Thyroid gland (tissue), 4 donors: ENCODE data around the gene KLHDC8A. TPM values are rescaled to one million over a fixed set of nuclear protein-coding genes. Genes with fewer than 3 reads are reported as not detected.

Experiments used
- DNase-seq, 2 donors: peaks; one replicate each; pipeline ENCODE4 v3.0.0-alpha.2; 2019
- H3K27ac ChIP-seq, 3 donors: fragments of 200-600 bp; sonication (generic); 1 replicate in 2 of 3; 2 replicates in 1 of 3; pipeline ENCODE4 v1.5.1; 2016 to 2019; ENCODE audit warnings: mild to moderate bottlenecking in 1 of 3, moderate library complexity in 1 of 3
- H3K27me3 ChIP-seq: fragments of 200-600 bp; sonication (generic); one replicate; pipeline ENCODE4 v1.5.1; 2019
- H3K36me3 ChIP-seq, 2 donors: fragments of 200-600 bp; sonication (generic); one replicate each; pipeline ENCODE4 v1.5.1; 2016 to 2019
- H3K4me1 ChIP-seq, 2 donors: fragments of 200-600 bp; sonication (generic); one replicate each; pipeline ENCODE4 v1.5.1; 2017 to 2019
- H3K4me3 ChIP-seq, 3 donors: fragments of 200-600 bp; sonication (generic); replicated peaks in 1 of 3; 1 replicate in 2 of 3; 2 replicates in 1 of 3; pipeline ENCODE4 v1.5.1; 2016; ENCODE audit warnings: mild to moderate bottlenecking in 1 of 3
- H3K9me3 ChIP-seq: fragments of 200-600 bp; sonication (generic); one replicate; pipeline ENCODE4 v1.5.1; 2017
- CTCF ChIP-seq, 6 experiments: fragments of 200-600 bp in 3 of 6; fragments of 450-650 bp in 3 of 6; sonication (generic) in 3 of 6; IDR thresholded peaks; one replicate each; pipeline ENCODE4 v1.5.1; 2016 to 2019; ENCODE audit warnings: antibody characterized with exemption in 6 of 6, mild to moderate bottlenecking in 2 of 6, inconsistent platforms in 1 of 6, moderate library complexity in 1 of 6
- POLR2A ChIP-seq, 2 donors: fragments of 450-650 bp; IDR thresholded peaks; one replicate each; pipeline ENCODE4 v1.6.1; 2017; ENCODE audit warnings: antibody characterized with exemption in 2 of 2, mild to moderate bottlenecking in 2 of 2, moderate library complexity in 1 of 2
- WGBS, 2 donors: methylation state at CpG; one replicate each; pipeline ENCODE4 v1.1.5; 2017; 5-methylcytosine and 5-hydroxymethylcytosine counted together
- intact Hi-C: fragments of 100-400 bp; cut with DNase I; formaldehyde crosslinking; loops from one replicate; pipeline ENCODE4 v1.15.1; 2023
- total RNA-seq, 4 donors: library from RNA; depleted of rRNA; stranded (reverse); fragments of >200 nt; gene quantifications; one replicate each; pipeline ENCODE4 v1.2.3, GENCODE V29; 2016

Gene KLHDC8A
- total RNA-seq, 4 donors from 2014 or later = 1.1 to 2.0 (median 1.5) TPM

GRCh38 chr1:205339717-205340116, 17.0 kb downstream of the KLHDC8A start:
- Histone ChIP-seq H3K4me1 (peaks cover 21 to 34% of the 10 kb centered on the region in 2 donors), H3K4me3 (no peak overlapping the region), H3K36me3 (no peaks in the 10 kb centered on the region), H3K9me3 (no peaks in the 10 kb centered on the region), H3K27ac (no peak overlapping the region), H3K27me3 (no peaks in the 10 kb centered on the region)
- WGBS, 2 donors = 75 to 94% methylated on average over 4 of the region's 4 CpGs
- no peak for DNase-seq
- TF ChIP-seq CTCF (IDR thresholded peaks at IDR 0.05) = no peak
- TF ChIP-seq POLR2A (IDR thresholded peaks at IDR 0.05) = no peak
- intact Hi-C loops = no loop called here

- Histone ChIP-seq H3K27me3 (no peaks in the 10 kb centered on the region), H3K4me1 (peaks cover 19 to 29% of the 10 kb centered on the region in 2 donors), H3K9me3 (no peaks in the 10 kb centered on the region), H3K36me3 (no peaks in the 10 kb centered on the region), H3K27ac (no peak overlapping the region), H3K4me3 (no peak overlapping the region)
- intact Hi-C loops = no loop called here
- DNase-seq = no peak
- no peak for TF ChIP-seq POLR2A (IDR thresholded peaks at IDR 0.05)
- no peak for TF ChIP-seq CTCF (IDR thresholded peaks at IDR 0.05)
- 87% methylated on average over 21 of the region's 21 CpGs for WGBS, 2 donors
Observed at GRCh38 chr1:205339197-205339702, 17.5 kb downstream of the KLHDC8A start.

- H3K27me3 ChIP-seq = no peaks in the 10 kb centered on the region
- peaks cover 8 to 18% of the 10 kb centered on the region in 2 donors for H3K4me1 ChIP-seq
- no peaks in the 10 kb centered on the region for H3K9me3 ChIP-seq
- intact Hi-C loops = no loop called here
- 48 to 53% methylated on average over 6 to 7 of the region's 7 CpGs for WGBS, 2 donors
- no peak for TF ChIP-seq POLR2A (IDR thresholded peaks at IDR 0.05)
- TF ChIP-seq CTCF (IDR thresholded peaks at IDR 0.05) = no peak
- no peaks in the 10 kb centered on the region for H3K36me3 ChIP-seq
- no peak overlapping the region for H3K4me3 ChIP-seq
- peak overlapping the region in 2 of 3 donors; percentile 70 to 74 for H3K27ac ChIP-seq
- no peak for DNase-seq
Observed at GRCh38 chr1:205338011-205338410, 18.7 kb downstream of the KLHDC8A start.

GRCh38 chr1:205337481-205337880, 19.2 kb downstream of the KLHDC8A start:
- Histone ChIP-seq H3K36me3 (no peaks in the 10 kb centered on the region), H3K9me3 (no peaks in the 10 kb centered on the region), H3K4me3 (no peak overlapping the region), H3K4me1 (peaks cover 8 to 18% of the 10 kb centered on the region in 2 donors), H3K27me3 (no peaks in the 10 kb centered on the region), H3K27ac (peak overlapping the region; percentile 44 to 74 (median 70))
- 57% methylated on average over 5 to 7 of the region's 7 CpGs for WGBS, 2 donors
- intact Hi-C loops = no loop called here
- peak in 1 of 2 donors; percentile 17 for DNase-seq
- no peak for TF ChIP-seq POLR2A (IDR thresholded peaks at IDR 0.05)
- no peak for TF ChIP-seq CTCF (IDR thresholded peaks at IDR 0.05)

- peak; percentile 84 to 91 for DNase-seq
- Histone ChIP-seq H3K4me1 (peaks cover 8 to 18% of the 10 kb centered on the region in 2 donors), H3K4me3 (no peak overlapping the region), H3K9me3 (no peaks in the 10 kb centered on the region), H3K27ac (no peak overlapping the region), H3K27me3 (no peaks in the 10 kb centered on the region), H3K36me3 (no peaks in the 10 kb centered on the region)
- TF ChIP-seq POLR2A (IDR thresholded peaks at IDR 0.05) (no peak), CTCF (IDR thresholded peaks at IDR 0.05) (peak; percentile 59 to 98 (median 93))
- WGBS, 2 donors = 3% methylated on average over 4 of the region's 4 CpGs
- intact Hi-C loops = no loop called here
Observed at GRCh38 chr1:205335692-205336091, 21.0 kb downstream of the KLHDC8A start.
